H54 (cell line): Measurements from ENCODE around the gene CHD9.

ENCODE experiments used
- DNase-seq: peaks from one replicate; pipeline ENCODE4 v3.0.0; 2011; ENCODE audit warnings: low spot score, mixed read lengths; ENCODE audit not compliant: insufficient read length
- FAIRE-seq: peaks from 3 replicates; lab custom pipeline; 2011; peaks lifted over from hg19 to GRCh38; lab: Jason Lieb, UNC
- POLR2A ChIP-seq: IDR thresholded peaks from 2 replicates; pipeline ENCODE4 v1.6.1; 2011; ENCODE audit warnings: low read depth, mild to moderate bottlenecking, low read length

The CHD9 gene

GRCh38 chr16:53100131-53100748 lies 45.4 kb downstream of the CHD9 start:
- no peak for DNase-seq
- no peak for FAIRE-seq
- no peak for TF ChIP-seq POLR2A

GRCh38 chr16:53100889-53101288 lies 46.1 kb downstream of the CHD9 start:
- no peak for TF ChIP-seq POLR2A
- DNase-seq (no peak), FAIRE-seq (no peak)

- no peak for TF ChIP-seq POLR2A
- DNase-seq (no peak), FAIRE-seq (no peak)
Measured at GRCh38 chr16:53103811-53104210, 49.0 kb downstream of the CHD9 start.

- no peak for DNase-seq
- TF ChIP-seq POLR2A, result no peak
- FAIRE-seq, result no peak
Measured at GRCh38 chr16:53105565-53105964, 50.8 kb downstream of the CHD9 start.

GRCh38 chr16:53111078-53111791 lies 56.4 kb downstream of the CHD9 start:
- no peak for TF ChIP-seq POLR2A
- no peak for FAIRE-seq
- no peak for DNase-seq

GRCh38 chr16:53112015-53112414 lies 57.2 kb downstream of the CHD9 start:
- FAIRE-seq, result no peak
- no peak for DNase-seq
- TF ChIP-seq POLR2A, result no peak

- TF ChIP-seq POLR2A, result no peak
- FAIRE-seq (no peak), DNase-seq (no peak)
Measured at GRCh38 chr16:53115047-53115446, 60.3 kb downstream of the CHD9 start.

- DNase-seq, result no peak
- FAIRE-seq, result no peak
- TF ChIP-seq POLR2A, result no peak
Measured at GRCh38 chr16:53115773-53116172, 61.0 kb downstream of the CHD9 start.

GRCh38 chr16:53121043-53121620 lies 66.3 kb downstream of the CHD9 start:
- FAIRE-seq (no peak), DNase-seq (no peak)
- no peak for TF ChIP-seq POLR2A

- DNase-seq (no peak), FAIRE-seq (no peak)
- TF ChIP-seq POLR2A, result no peak
Measured at GRCh38 chr16:53121661-53122060, 66.9 kb downstream of the CHD9 start.

GRCh38 chr16:53123747-53124146 lies 69.0 kb downstream of the CHD9 start:
- peak; percentile 23 for FAIRE-seq
- no peak for TF ChIP-seq POLR2A
- no peak for DNase-seq

- no peak for FAIRE-seq
- DNase-seq, result no peak
- no peak for TF ChIP-seq POLR2A
Measured at GRCh38 chr16:53126390-53126789, 71.6 kb downstream of the CHD9 start.

GRCh38 chr16:53129281-53130158 lies 74.7 kb downstream of the CHD9 start:
- no peak for FAIRE-seq
- no peak for TF ChIP-seq POLR2A
- no peak for DNase-seq

GRCh38 chr16:53130159-53131049 lies 75.6 kb downstream of the CHD9 start:
- peak; percentile 65 for TF ChIP-seq POLR2A
- FAIRE-seq, result peak; percentile 75
- DNase-seq, result peak; percentile 98
